ENCODE measurements around the gene PLEKHM3.

The PLEKHM3 gene

DNA sequence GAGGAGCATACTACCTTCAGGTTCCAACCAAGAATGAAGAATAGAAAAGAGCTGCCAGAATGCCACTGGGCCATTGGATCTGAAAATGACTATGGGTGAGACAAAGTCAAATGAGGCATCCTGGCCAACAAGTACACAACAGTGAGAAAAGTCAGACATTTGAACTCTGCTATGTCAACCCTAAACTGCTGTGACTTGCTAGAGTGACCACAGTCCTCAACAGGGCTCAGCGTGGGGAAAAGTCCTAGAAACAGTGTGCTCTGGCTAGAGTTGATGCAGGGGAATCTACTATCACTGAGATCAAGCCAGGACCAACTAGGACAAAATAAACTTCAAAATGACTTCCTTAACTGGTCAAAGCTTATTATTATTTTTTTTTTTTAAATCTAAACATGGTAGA lies 157.4 kb downstream of the PLEKHM3 start:
- no peaks in the 10 kb centered on the region for H3K9me3 ChIP-seq (ENCODE audit: control insufficient read depth, insufficient read depth, low read depth, low read length)
- H3K4me1 ChIP-seq (ENCODE audit: control insufficient read depth, insufficient read depth, low read length) = no peaks in the 10 kb centered on the region
- no peaks in the 10 kb centered on the region for H3K27me3 ChIP-seq (ENCODE audit: control insufficient read depth, insufficient read depth, low read length)
- H3K27ac ChIP-seq (ENCODE audit: low read depth, low read length) = no peak overlapping the region
- H3K36me3 ChIP-seq (ENCODE audit: control insufficient read depth, insufficient read depth, low read length) = no peaks in the 10 kb centered on the region
- H3K4me3 ChIP-seq (ENCODE audit: low read depth, low read length) = no peak overlapping the region
- no peak overlapping the region for H3K9ac ChIP-seq (ENCODE audit: low read length)

DNA sequence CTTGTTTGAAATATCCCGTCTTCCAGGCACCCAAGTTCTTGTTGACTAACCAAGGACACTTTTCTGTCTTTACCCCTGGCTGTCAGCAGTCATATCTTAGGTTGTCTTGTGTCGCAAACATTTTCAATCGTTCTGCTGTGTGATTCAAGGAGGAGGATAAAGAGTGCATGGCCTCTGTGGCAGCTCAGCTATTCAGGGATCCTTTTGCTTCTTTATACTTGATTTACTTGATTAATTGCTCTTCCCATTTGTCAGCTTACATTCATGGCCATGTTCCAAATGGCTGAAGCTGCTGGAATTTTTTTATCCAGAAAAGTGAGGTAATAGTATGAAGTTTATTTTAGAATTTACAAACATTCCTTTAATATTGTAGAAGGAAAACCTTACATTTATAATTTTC lies 158.3 kb downstream of the PLEKHM3 start:
- H3K27ac ChIP-seq (ENCODE audit: low read depth, low read length) = no peak overlapping the region
- H3K36me3 ChIP-seq (ENCODE audit: control insufficient read depth, insufficient read depth, low read length) = no peaks in the 10 kb centered on the region

DNA sequence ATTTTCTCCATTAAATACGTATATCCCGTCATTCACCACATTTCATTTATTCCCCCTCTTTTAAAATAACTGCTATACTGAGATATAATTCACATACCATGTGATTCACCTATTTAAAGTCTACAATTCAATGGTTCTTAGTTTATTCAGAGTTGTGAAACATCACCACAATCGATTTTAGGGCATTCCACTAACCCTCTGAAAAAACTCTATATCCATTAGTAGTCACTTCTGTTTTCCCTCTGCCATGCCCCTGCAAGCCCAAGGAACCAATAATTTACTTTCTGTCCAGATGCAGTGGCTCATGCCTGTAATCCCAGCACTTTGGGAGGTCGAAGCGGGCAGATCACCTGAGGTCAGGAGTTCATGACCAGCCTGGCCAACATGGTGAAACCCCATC lies 160.1 kb downstream of the PLEKHM3 start:
- no peaks in the 10 kb centered on the region for H3K9me3 ChIP-seq (ENCODE audit: control insufficient read depth, insufficient read depth, low read depth, low read length)
- H3K36me3 ChIP-seq (ENCODE audit: control insufficient read depth, insufficient read depth, low read length) = no peaks in the 10 kb centered on the region
- no peaks in the 10 kb centered on the region for H3K4me1 ChIP-seq (ENCODE audit: control insufficient read depth, insufficient read depth, low read length)
- no peak overlapping the region for H3K4me3 ChIP-seq (ENCODE audit: low read depth, low read length)
- no peak overlapping the region for H3K9ac ChIP-seq (ENCODE audit: low read length)
- no peaks in the 10 kb centered on the region for H3K27me3 ChIP-seq (ENCODE audit: control insufficient read depth, insufficient read depth, low read length)
- H3K27ac ChIP-seq (ENCODE audit: low read depth, low read length) = no peak overlapping the region

More for the DNA sequence above, 158.3 kb downstream of the PLEKHM3 start:
- Histone ChIP-seq H3K27me3 (ENCODE audit: control insufficient read depth, insufficient read depth, low read length) (no peaks in the 10 kb centered on the region), H3K9ac (ENCODE audit: low read length) (no peak overlapping the region), H3K9me3 (ENCODE audit: control insufficient read depth, insufficient read depth, low read depth, low read length) (no peaks in the 10 kb centered on the region), H3K4me3 (ENCODE audit: low read depth, low read length) (no peak overlapping the region), H3K4me1 (ENCODE audit: control insufficient read depth, insufficient read depth, low read length) (no peaks in the 10 kb centered on the region)

DNA sequence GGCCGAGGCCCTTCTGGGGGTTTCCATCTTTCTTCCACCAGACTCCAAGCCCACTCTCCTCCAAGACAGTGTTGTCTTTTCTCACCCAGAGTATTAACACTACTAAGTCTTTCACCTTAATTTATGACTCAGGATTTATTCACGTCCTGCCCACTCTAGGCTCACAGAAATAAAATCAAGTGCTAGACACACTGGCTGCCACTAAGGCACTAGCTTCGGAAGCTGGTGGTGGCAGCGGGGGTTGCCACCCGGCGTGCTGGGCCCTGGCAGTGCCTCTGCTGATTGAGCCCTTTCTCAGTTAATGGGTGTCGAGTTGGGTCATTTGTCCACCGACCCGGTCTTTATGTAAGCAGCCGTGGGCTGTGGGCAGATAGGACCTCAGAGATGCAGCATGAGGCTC lies 162.0 kb downstream of the PLEKHM3 start:
- no peak overlapping the region for H3K27ac ChIP-seq (ENCODE audit: low read depth, low read length)
- no peaks in the 10 kb centered on the region for H3K9me3 ChIP-seq (ENCODE audit: control insufficient read depth, insufficient read depth, low read depth, low read length)
- H3K36me3 ChIP-seq (ENCODE audit: control insufficient read depth, insufficient read depth, low read length) = no peaks in the 10 kb centered on the region
- H3K27me3 ChIP-seq (ENCODE audit: control insufficient read depth, insufficient read depth, low read length) = no peaks in the 10 kb centered on the region
- no peak overlapping the region for H3K9ac ChIP-seq (ENCODE audit: low read length)
- H3K4me1 ChIP-seq (ENCODE audit: control insufficient read depth, insufficient read depth, low read length) = no peaks in the 10 kb centered on the region
- no peak overlapping the region for H3K4me3 ChIP-seq (ENCODE audit: low read depth, low read length)

DNA sequence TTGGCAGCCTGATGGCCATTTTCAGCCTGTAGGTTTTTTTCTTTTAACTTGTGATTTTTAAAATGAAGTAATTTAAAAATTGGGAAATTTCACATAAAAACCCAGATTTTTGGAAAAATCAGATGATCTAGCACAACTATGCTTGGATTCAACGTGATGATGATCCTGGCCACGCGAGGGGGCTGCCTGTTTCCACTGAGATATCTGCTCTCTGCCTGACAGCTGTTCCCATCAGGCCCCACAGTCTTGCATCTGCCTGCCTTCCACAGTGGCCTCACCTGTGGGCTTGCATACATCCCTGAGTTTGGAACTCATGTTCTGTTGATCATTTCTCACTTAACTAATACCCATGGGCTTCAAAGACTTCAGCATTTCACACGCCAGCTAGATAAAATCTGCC lies 163.5 kb downstream of the PLEKHM3 start:
- no peak overlapping the region for H3K4me3 ChIP-seq (ENCODE audit: low read depth, low read length)
- H3K27ac ChIP-seq (ENCODE audit: low read depth, low read length) = no peak overlapping the region
- no peak overlapping the region for H3K9ac ChIP-seq (ENCODE audit: low read length)
- H3K4me1 ChIP-seq (ENCODE audit: control insufficient read depth, insufficient read depth, low read length) = no peaks in the 10 kb centered on the region
- H3K27me3 ChIP-seq (ENCODE audit: control insufficient read depth, insufficient read depth, low read length) = no peaks in the 10 kb centered on the region
- no peaks in the 10 kb centered on the region for H3K36me3 ChIP-seq (ENCODE audit: control insufficient read depth, insufficient read depth, low read length)
- no peaks in the 10 kb centered on the region for H3K9me3 ChIP-seq (ENCODE audit: control insufficient read depth, insufficient read depth, low read depth, low read length)

DNA sequence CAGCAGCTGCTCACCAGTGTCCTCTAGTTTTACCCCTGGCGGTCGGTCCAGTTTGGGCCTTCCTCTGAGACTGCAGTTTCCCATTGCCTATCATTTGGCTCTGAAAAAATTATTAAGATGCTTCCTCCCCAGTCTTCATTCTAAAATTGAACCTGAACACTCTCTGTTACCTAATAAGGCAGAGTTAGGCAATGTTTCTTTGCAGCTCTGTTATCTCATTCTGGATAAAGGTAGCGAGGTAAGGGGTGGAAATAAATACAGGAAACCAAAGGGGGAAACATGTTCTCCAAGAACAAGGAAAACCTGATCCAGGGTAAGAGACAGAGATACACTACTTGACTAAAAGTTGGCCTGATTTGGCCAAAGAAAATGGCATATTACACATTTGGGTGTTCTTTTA lies 164.6 kb downstream of the PLEKHM3 start:
- no peak overlapping the region for H3K9ac ChIP-seq (ENCODE audit: low read length)

DNA sequence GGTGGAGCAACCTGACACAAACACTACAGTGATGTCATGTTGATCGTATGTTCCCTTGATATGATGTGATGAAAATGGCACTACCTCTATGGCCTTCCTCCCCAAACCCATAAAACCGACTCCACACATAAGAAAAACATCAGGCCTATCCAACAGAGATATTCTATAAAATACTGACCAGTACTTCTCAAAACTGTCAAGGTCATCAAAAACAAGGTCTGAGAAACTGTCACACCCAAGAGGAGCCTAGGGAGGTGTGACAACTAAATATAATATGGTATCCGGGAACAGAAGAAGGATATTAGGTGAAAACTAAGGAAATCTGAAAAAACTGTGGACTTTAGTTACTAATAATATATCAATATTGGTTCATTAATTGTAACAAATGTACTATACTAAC lies 169.7 kb downstream of the PLEKHM3 start:
- no peaks in the 10 kb centered on the region for H3K4me1 ChIP-seq (ENCODE audit: control insufficient read depth, insufficient read depth, low read length)
- H3K9me3 ChIP-seq (ENCODE audit: control insufficient read depth, insufficient read depth, low read depth, low read length) = no peaks in the 10 kb centered on the region
- no peak overlapping the region for H3K27ac ChIP-seq (ENCODE audit: low read depth, low read length)
- H3K36me3 ChIP-seq (ENCODE audit: control insufficient read depth, insufficient read depth, low read length) = no peaks in the 10 kb centered on the region
- H3K9ac ChIP-seq (ENCODE audit: low read length) = no peak overlapping the region
- H3K27me3 ChIP-seq (ENCODE audit: control insufficient read depth, insufficient read depth, low read length) = no peaks in the 10 kb centered on the region
- no peak overlapping the region for H3K4me3 ChIP-seq (ENCODE audit: low read depth, low read length)

More for the DNA sequence above, 164.6 kb downstream of the PLEKHM3 start:
- H3K36me3 ChIP-seq (ENCODE audit: control insufficient read depth, insufficient read depth, low read length) = no peaks in the 10 kb centered on the region
- H3K27me3 ChIP-seq (ENCODE audit: control insufficient read depth, insufficient read depth, low read length) = no peaks in the 10 kb centered on the region
- H3K4me1 ChIP-seq (ENCODE audit: control insufficient read depth, insufficient read depth, low read length) = no peaks in the 10 kb centered on the region
- no peaks in the 10 kb centered on the region for H3K9me3 ChIP-seq (ENCODE audit: control insufficient read depth, insufficient read depth, low read depth, low read length)
- H3K4me3 ChIP-seq (ENCODE audit: low read depth, low read length) = no peak overlapping the region
- no peak overlapping the region for H3K27ac ChIP-seq (ENCODE audit: low read depth, low read length)

DNA sequence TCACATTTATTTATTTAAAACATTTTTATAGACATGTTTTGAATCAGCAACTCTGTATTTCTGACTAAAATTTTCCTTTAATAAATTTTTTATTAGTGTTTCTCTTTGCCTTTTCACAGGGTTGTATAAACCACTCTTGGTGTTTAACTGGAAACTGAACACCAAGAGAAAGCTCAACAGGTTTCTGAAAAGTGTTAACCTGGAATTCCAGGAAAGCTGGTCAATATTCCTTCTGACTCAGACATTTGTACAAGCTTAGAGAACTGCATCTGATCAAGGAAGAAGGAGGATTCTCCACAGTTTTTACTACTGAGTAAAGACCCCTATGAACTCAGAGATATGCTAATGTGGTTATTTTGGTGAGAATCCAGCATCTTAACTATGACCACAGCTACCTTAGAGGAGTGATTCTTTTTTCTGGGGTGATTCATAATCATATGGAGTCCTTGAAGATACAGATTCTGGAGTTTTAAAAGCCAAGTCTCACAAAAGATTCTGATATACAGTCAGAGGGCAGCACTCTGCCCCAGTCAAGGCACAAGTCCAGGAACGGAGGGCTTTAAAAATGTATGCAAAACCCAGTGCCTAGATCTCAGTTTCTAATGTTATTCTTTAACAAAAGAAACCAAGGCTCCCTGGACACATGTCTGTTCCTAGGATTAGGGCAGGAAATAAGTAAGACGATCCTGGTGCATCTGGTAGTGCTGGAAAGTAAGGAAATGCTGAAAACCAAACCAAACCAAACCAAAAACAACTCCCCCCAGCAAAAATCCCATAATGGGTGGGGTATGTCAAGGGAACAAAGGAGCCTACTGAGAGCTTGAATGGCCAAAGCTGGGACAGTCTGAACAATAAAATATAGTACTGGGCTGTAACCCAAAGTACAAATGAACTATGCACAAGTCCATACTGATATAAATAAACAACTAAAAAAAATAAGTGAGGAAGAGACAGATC lies 170.6 kb downstream of the PLEKHM3 start:
- Histone ChIP-seq H3K36me3 (ENCODE audit: control insufficient read depth, insufficient read depth, low read length) (no peaks in the 10 kb centered on the region), H3K4me3 (ENCODE audit: low read depth, low read length) (no peak overlapping the region), H3K27me3 (ENCODE audit: control insufficient read depth, insufficient read depth, low read length) (no peaks in the 10 kb centered on the region), H3K9ac (ENCODE audit: low read length) (no peak overlapping the region), H3K27ac (ENCODE audit: low read depth, low read length) (no peak overlapping the region), H3K4me1 (ENCODE audit: control insufficient read depth, insufficient read depth, low read length) (0 out of 2 replicates have a peak, but pooled peaks cover under 1% of the 10 kb centered on the region), H3K9me3 (ENCODE audit: control insufficient read depth, insufficient read depth, low read depth, low read length) (no peaks in the 10 kb centered on the region)

DNA sequence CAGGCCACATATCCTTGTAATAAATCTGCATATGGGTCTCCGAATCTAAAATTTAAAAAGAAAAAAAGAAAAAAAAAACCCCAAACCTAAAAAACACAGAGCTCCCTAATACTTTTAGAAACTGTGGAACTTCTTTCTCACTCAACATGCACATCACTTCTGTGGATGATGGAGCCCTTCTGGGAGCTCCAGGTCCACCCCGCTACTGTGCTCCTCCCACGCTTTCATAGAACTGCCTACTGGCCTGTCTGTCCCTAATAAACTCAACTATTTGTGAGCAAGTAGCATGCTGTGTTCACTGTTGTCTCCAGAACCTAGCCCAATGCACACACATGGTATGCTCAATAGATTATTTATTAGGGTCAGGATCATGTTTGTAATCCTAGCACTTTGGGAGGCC lies 172.5 kb downstream of the PLEKHM3 start:
- Histone ChIP-seq H3K9me3 (ENCODE audit: control insufficient read depth, insufficient read depth, low read depth, low read length) (no peaks in the 10 kb centered on the region), H3K27ac (ENCODE audit: low read depth, low read length) (no peak overlapping the region), H3K36me3 (ENCODE audit: control insufficient read depth, insufficient read depth, low read length) (no peaks in the 10 kb centered on the region), H3K9ac (ENCODE audit: low read length) (no peak overlapping the region), H3K4me3 (ENCODE audit: low read depth, low read length) (no peak overlapping the region), H3K4me1 (ENCODE audit: control insufficient read depth, insufficient read depth, low read length) (peaks cover 9% of the 10 kb centered on the region), H3K27me3 (ENCODE audit: control insufficient read depth, insufficient read depth, low read length) (no peaks in the 10 kb centered on the region)

DNA sequence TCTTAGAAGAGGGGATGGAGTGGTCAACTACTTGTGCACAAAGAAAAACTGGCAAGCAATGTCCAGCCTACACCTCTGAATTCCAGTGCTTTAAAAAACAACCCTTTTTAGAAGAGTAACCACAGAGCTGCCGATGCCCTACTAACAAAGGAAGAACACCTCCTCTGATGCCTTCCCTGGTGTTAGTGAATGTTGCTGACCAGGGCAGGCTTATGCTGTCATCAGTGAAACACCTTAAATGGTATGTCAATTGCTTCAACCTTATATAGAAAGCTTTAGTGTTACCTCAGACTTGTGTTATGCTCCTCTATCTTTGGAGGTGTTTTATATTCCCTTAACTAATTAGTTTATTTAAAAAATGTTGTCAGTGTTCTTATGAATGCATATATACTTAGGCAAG lies 175.9 kb downstream of the PLEKHM3 start:
- Histone ChIP-seq H3K27me3 (ENCODE audit: control insufficient read depth, insufficient read depth, low read length) (no peaks in the 10 kb centered on the region), H3K36me3 (ENCODE audit: control insufficient read depth, insufficient read depth, low read length) (no peaks in the 10 kb centered on the region), H3K9me3 (ENCODE audit: control insufficient read depth, insufficient read depth, low read depth, low read length) (no peaks in the 10 kb centered on the region), H3K9ac (ENCODE audit: low read length) (no peak overlapping the region), H3K4me3 (ENCODE audit: low read depth, low read length) (no peak overlapping the region), H3K27ac (ENCODE audit: low read depth, low read length) (no peak overlapping the region), H3K4me1 (ENCODE audit: control insufficient read depth, insufficient read depth, low read length) (peaks cover 16% of the 10 kb centered on the region)

DNA sequence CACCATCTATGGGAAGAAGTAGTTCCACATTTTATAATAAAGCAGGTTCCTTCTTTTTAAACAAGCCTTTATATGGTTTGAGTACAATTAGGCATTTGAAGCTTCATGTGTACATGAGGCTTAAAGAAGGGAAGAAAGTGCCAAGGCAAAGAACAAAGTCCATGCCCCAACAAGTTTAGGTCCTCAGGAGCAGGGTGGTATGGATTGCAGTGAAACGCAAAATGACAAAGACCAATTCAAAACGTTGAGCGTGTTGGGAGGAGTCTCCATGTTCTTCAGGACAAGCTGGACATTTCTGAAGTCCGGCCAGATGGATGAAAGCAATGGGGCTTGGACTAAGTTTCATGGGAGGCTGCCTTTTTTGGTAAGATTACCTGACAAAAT lies 176.8 kb downstream of the PLEKHM3 start:
- H3K4me1 ChIP-seq (ENCODE audit: control insufficient read depth, insufficient read depth, low read length) = peaks cover 16% of the 10 kb centered on the region
- H3K9ac ChIP-seq (ENCODE audit: low read length) = no peak overlapping the region
- no peak overlapping the region for H3K4me3 ChIP-seq (ENCODE audit: low read depth, low read length)
- H3K27me3 ChIP-seq (ENCODE audit: control insufficient read depth, insufficient read depth, low read length) = no peaks in the 10 kb centered on the region
- no peaks in the 10 kb centered on the region for H3K9me3 ChIP-seq (ENCODE audit: control insufficient read depth, insufficient read depth, low read depth, low read length)
- no peak overlapping the region for H3K27ac ChIP-seq (ENCODE audit: low read depth, low read length)
- no peaks in the 10 kb centered on the region for H3K36me3 ChIP-seq (ENCODE audit: control insufficient read depth, insufficient read depth, low read length)

Data from HUES6 (cell line).